H9 (cell line): ENCODE data around the gene NKD1. TPM values are rescaled to one million over a fixed set of nuclear protein-coding genes. Genes with fewer than 3 reads are reported as not detected.

Source experiments
- DNase-seq: peaks from one replicate; pipeline ENCODE4 v3.0.0-alpha.2; 2017
- H2AFZ ChIP-seq: one replicate; pipeline ENCODE4 v1.6.1; 2013; ENCODE audit warnings: mild to moderate bottlenecking, low read length, control low read depth, moderate library complexity
- H2AK5ac ChIP-seq: 2 replicates; pipeline ENCODE4 v1.6.1; 2013; ENCODE audit warnings: low read length, control low read depth, mixed read lengths; ENCODE audit not compliant: insufficient read length
- H2BK120ac ChIP-seq: one replicate; pipeline ENCODE4 v1.6.1; 2013; ENCODE audit warnings: low read depth, mild to moderate bottlenecking, low read length, control low read depth, inconsistent platforms; ENCODE audit not compliant: poor library complexity, severe bottlenecking
- H2BK12ac ChIP-seq: 2 replicates; pipeline ENCODE4 v1.6.1; 2013; ENCODE audit warnings: low read length, control low read depth, mixed read lengths, low read depth; ENCODE audit not compliant: insufficient read length
- H2BK15ac ChIP-seq: 2 replicates; pipeline ENCODE4 v1.6.1; 2013; ENCODE audit warnings: low read depth, low read length, control low read depth
- H2BK20ac ChIP-seq: one replicate; pipeline ENCODE4 v1.6.1; 2013; ENCODE audit warnings: low read depth, mild to moderate bottlenecking, low read length, control low read depth, inconsistent platforms; ENCODE audit not compliant: poor library complexity, severe bottlenecking
- H2BK5ac ChIP-seq: 2 replicates; pipeline ENCODE4 v1.6.1; 2013; ENCODE audit warnings: low read length, control low read depth, mixed read lengths; ENCODE audit not compliant: insufficient read length
- H3K14ac ChIP-seq: 2 replicates; pipeline ENCODE4 v1.6.1; 2013; ENCODE audit warnings: low read length, control low read depth; ENCODE audit not compliant: insufficient read depth
- H3K18ac ChIP-seq: 2 replicates; pipeline ENCODE4 v1.6.1; 2013; ENCODE audit warnings: low read depth, mild to moderate bottlenecking, mixed read lengths, low read length, control low read depth; ENCODE audit not compliant: insufficient read length
- H3K23ac ChIP-seq: 2 replicates; pipeline ENCODE4 v1.6.1; 2013; ENCODE audit warnings: low read length, control low read depth, mixed read lengths, low read depth; ENCODE audit not compliant: insufficient read length
- H3K23me2 ChIP-seq: 2 replicates; pipeline ENCODE4 v1.6.1; 2013; ENCODE audit warnings: low read depth, mild to moderate bottlenecking, mixed read lengths, low read length, control low read depth; ENCODE audit not compliant: insufficient read length, poor library complexity, severe bottlenecking
- H3K27ac ChIP-seq: 2 replicates; pipeline ENCODE4 v1.5.1; 2013; ENCODE audit warnings: low read length, control low read depth, mixed read lengths, low read depth; ENCODE audit not compliant: insufficient read length
- H3K27me3 ChIP-seq: 2 replicates; pipeline ENCODE4 v1.6.1; 2013; ENCODE audit warnings: low read length, control low read depth, inconsistent platforms; ENCODE audit not compliant: insufficient read depth
- H3K4ac ChIP-seq: 2 replicates; pipeline ENCODE4 v1.6.1; 2013; ENCODE audit warnings: low read depth, mild to moderate bottlenecking, control low read depth, inconsistent platforms, low read length, moderate library complexity
- H3K4me1 ChIP-seq: 2 replicates; pipeline ENCODE4 v1.6.1; 2013; ENCODE audit warnings: low read length, control low read depth, inconsistent platforms; ENCODE audit not compliant: insufficient read depth
- H3K4me2 ChIP-seq: 2 replicates; pipeline ENCODE4 v1.6.1; 2013; ENCODE audit warnings: low read length, control low read depth, mixed read lengths; ENCODE audit not compliant: insufficient read length, insufficient read depth
- H3K56ac ChIP-seq: 2 replicates; pipeline ENCODE4 v1.6.1; 2013; ENCODE audit warnings: low read depth, mild to moderate bottlenecking, mixed read lengths, low read length, control low read depth; ENCODE audit not compliant: insufficient read length
- H3K79me1 ChIP-seq: 2 replicates; pipeline ENCODE4 v1.6.1; 2013; ENCODE audit warnings: low read depth, mild to moderate bottlenecking, moderate library complexity, low read length, control low read depth, inconsistent platforms; ENCODE audit not compliant: insufficient read depth, poor library complexity, severe bottlenecking
- H3K79me2 ChIP-seq: 2 replicates; pipeline ENCODE4 v1.6.1; 2013; ENCODE audit warnings: low read length, control low read depth, inconsistent platforms; ENCODE audit not compliant: insufficient read depth
- H3K9ac ChIP-seq: 2 replicates; pipeline ENCODE4 v1.6.1; 2013; ENCODE audit warnings: low read length, control low read depth, mixed read lengths; ENCODE audit not compliant: insufficient read length; ENCODE audit errors: extremely low read depth
- H3K9me3 ChIP-seq: one replicate; pipeline ENCODE4 v1.6.1; 2013; ENCODE audit warnings: low read depth, low read length, inconsistent platforms; ENCODE audit not compliant: control insufficient read depth
- H3T11ph ChIP-seq: one replicate; pipeline ENCODE4 v1.6.1; 2013; ENCODE audit warnings: mild to moderate bottlenecking, low read length, control low read depth, inconsistent platforms
- H4K20me1 ChIP-seq: one replicate; pipeline ENCODE4 v1.6.1; 2013; ENCODE audit not compliant: control insufficient read depth, insufficient read length, insufficient read depth
- H4K5ac ChIP-seq: 2 replicates; pipeline ENCODE4 v1.6.1; 2013; ENCODE audit warnings: low read depth, mild to moderate bottlenecking, mixed read lengths, low read length, control low read depth; ENCODE audit not compliant: insufficient read length
- H4K8ac ChIP-seq: replicated peaks from 2 replicates; pipeline ENCODE4 v1.6.1; 2013; ENCODE audit warnings: low read length, control low read depth, mixed read lengths, low read depth; ENCODE audit not compliant: insufficient read length
- H4K91ac ChIP-seq: 2 replicates; pipeline ENCODE4 v1.6.1; 2013; ENCODE audit warnings: low read depth, mild to moderate bottlenecking, moderate library complexity, mixed read lengths, low read length, control low read depth; ENCODE audit not compliant: insufficient read length
- H3K27ac Mint-ChIP-seq, 3 experiments: 2 replicates in 2 of 3; 3 replicates in 1 of 3; pipeline ENCODE4 v1.8.0; 2020 to 2021; ENCODE audit warnings: mixed read lengths in 3 of 3, mild to moderate bottlenecking in 1 of 3, moderate library complexity in 1 of 3
- H3K27me3 Mint-ChIP-seq: 2 replicates; pipeline ENCODE4 v1.8.0; 2021; ENCODE audit warnings: low read depth, mild to moderate bottlenecking, moderate library complexity, mixed read lengths
- H3K36me3 Mint-ChIP-seq, 3 experiments: 2 replicates in 2 of 3; 3 replicates in 1 of 3; pipeline ENCODE4 v1.8.0; 2020 to 2021; ENCODE audit warnings: low read depth in 3 of 3, mixed read lengths in 3 of 3; ENCODE audit not compliant: insufficient read depth in 1 of 3
- H3K4me1 Mint-ChIP-seq, 2 experiments: 2 replicates each; pipeline ENCODE4 v1.8.0; 2020; ENCODE audit warnings: mixed read lengths in 2 of 2
- H3K4me3 Mint-ChIP-seq, 2 experiments: 2 replicates in 1 of 2; 3 replicates in 1 of 2; pipeline ENCODE4 v1.8.0; 2020 to 2021; ENCODE audit warnings: mild to moderate bottlenecking in 2 of 2, mixed read lengths in 2 of 2, moderate library complexity in 1 of 2
- H3K9me3 Mint-ChIP-seq, 2 experiments: 2 replicates in 1 of 2; 3 replicates in 1 of 2; pipeline ENCODE4 v1.8.0; 2020; ENCODE audit warnings: mild to moderate bottlenecking in 2 of 2, mixed read lengths in 2 of 2, moderate library complexity in 1 of 2
- WGBS: extraction: QIAGEN DNeasy Blood & Tissue Kit; methylation state at CpG from one replicate; pipeline ENCODE4 v1.1.7; 2013; ENCODE audit warnings: missing lambda C conversion rate, low lambda C conversion rate, mixed read lengths; ENCODE audit not compliant: insufficient read length; ENCODE audit errors: extremely low coverage; 5-methylcytosine and 5-hydroxymethylcytosine counted together
- total RNA-seq: library from RNA; stranded (reverse); gene quantifications from 2 replicates; pipeline ENCODE4 v1.2.1, GENCODE V29; 2021
- TF ChIP-seq, protein P1 (sequence below): fragments of 200-600 bp; sonication (generic); conservative IDR thresholded peaks from 3 replicates; pipeline ENCODE4 v1.8.0; 2021; ENCODE audit warnings: antibody characterized with exemption, mild to moderate bottlenecking

Gene NKD1
- total RNA-seq, 1 experiment from 2014 or later, result 1.9 TPM

DNA sequence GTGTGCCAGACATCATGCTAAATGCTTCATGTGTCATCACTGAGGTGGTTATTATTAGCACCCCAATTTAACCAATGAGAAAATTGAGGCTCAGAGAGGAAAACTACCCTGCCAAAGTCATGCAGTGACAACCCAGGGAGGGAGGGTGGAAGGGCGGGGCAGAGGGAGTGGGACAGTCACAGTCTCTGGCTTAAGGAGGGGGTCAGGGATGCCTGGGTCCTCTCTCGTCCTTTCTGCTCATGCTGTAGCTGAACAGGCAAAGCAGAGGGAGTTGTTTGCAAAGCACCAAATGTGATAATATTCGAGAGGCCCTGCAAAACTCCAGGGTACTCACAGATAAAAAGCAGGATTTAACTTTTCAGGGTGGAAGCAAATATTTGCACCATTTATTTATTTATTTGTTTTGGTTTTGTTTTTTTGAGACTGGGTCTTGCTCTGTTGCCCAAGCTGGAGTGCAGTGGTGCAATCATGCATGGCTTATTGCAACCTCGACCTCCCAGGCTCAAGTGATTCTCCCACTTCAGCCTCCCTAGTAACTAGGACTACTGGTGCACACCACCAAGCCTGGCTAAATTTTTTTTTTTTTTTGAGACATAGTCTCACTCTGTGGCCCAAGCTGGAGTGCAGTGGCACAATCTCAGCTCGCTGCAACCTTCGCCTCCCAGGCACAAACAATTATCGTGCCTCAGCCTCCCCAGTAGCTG, 47.9 kb upstream of the NKD1 start:
- H4K5ac ChIP-seq, result no peak overlapping the region
- H2BK20ac ChIP-seq, result no peak overlapping the region
- no peak overlapping the region for H2BK120ac ChIP-seq
- H3T11ph ChIP-seq, result no peak overlapping the region
- H3K4me1 Mint-ChIP-seq, result peaks cover 17% of the 10 kb centered on the region in 2 experiments
- no peak overlapping the region for H3K18ac ChIP-seq
- no peak overlapping the region for H4K8ac ChIP-seq
- H3K9ac ChIP-seq, result no peak overlapping the region
- no peak overlapping the region for H3K23ac ChIP-seq
- no peaks in the 10 kb centered on the region for H3K27me3 ChIP-seq
- H2AFZ ChIP-seq, result no peak overlapping the region
- H3K79me1 ChIP-seq, result no peaks in the 10 kb centered on the region
- DNase-seq, result no peak
- H3K4me1 ChIP-seq, result no peaks in the 10 kb centered on the region; the same call in 1 of the 2 replicates
- no peaks in the 10 kb centered on the region for H3K9me3 ChIP-seq
- no CpG with 5 or more reads among the region's 7 CpGs for WGBS
- TF ChIP-seq, protein P1, sequence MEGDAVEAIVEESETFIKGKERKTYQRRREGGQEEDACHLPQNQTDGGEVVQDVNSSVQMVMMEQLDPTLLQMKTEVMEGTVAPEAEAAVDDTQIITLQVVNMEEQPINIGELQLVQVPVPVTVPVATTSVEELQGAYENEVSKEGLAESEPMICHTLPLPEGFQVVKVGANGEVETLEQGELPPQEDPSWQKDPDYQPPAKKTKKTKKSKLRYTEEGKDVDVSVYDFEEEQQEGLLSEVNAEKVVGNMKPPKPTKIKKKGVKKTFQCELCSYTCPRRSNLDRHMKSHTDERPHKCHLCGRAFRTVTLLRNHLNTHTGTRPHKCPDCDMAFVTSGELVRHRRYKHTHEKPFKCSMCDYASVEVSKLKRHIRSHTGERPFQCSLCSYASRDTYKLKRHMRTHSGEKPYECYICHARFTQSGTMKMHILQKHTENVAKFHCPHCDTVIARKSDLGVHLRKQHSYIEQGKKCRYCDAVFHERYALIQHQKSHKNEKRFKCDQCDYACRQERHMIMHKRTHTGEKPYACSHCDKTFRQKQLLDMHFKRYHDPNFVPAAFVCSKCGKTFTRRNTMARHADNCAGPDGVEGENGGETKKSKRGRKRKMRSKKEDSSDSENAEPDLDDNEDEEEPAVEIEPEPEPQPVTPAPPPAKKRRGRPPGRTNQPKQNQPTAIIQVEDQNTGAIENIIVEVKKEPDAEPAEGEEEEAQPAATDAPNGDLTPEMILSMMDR, result no peak
- H2BK12ac ChIP-seq, result no peak overlapping the region
- no peak overlapping the region for H4K91ac ChIP-seq
- no peaks in the 10 kb centered on the region for H3K23me2 ChIP-seq
- no peaks in the 10 kb centered on the region for H3K79me2 ChIP-seq
- no peak overlapping the region for H3K14ac ChIP-seq
- no peak overlapping the region for H3K56ac ChIP-seq
- no peak overlapping the region for H3K4me2 ChIP-seq
- no peak overlapping the region for H2AK5ac ChIP-seq
- no peaks in the 10 kb centered on the region for H4K20me1 ChIP-seq
- 0 out of 7 replicates have a peak, but pooled peaks cover 0 to 1% (median 0%) of the 10 kb centered on the region in 3 experiments for H3K36me3 Mint-ChIP-seq
- H3K27me3 Mint-ChIP-seq, result peaks cover under 1% of the 10 kb centered on the region; the same call in 1 of the 2 replicates
- no peak overlapping the region for H3K4ac ChIP-seq
- H2BK15ac ChIP-seq, result no peak overlapping the region
- no peak overlapping the region for H3K27ac ChIP-seq
- H2BK5ac ChIP-seq, result no peak overlapping the region
- no peak overlapping the region for H3K27ac Mint-ChIP-seq
- no peaks in the 10 kb centered on the region; a peak in 1 of 5 replicates for H3K9me3 Mint-ChIP-seq
- no peak overlapping the region for H3K4me3 Mint-ChIP-seq
